Smooth muscle cell of trachea (primary cell): ENCODE results near the gene TBX22. TPM values are rescaled to one million over a fixed set of nuclear protein-coding genes. Genes with fewer than 3 reads are reported as not detected.

Experiments
- total RNA-seq: library from RNA; depleted of rRNA; stranded (reverse); fragments of >200 nt; gene quantifications from 2 replicates; pipeline ENCODE4 v1.2.1, GENCODE V29; 2014

The TBX22 gene, protein sequence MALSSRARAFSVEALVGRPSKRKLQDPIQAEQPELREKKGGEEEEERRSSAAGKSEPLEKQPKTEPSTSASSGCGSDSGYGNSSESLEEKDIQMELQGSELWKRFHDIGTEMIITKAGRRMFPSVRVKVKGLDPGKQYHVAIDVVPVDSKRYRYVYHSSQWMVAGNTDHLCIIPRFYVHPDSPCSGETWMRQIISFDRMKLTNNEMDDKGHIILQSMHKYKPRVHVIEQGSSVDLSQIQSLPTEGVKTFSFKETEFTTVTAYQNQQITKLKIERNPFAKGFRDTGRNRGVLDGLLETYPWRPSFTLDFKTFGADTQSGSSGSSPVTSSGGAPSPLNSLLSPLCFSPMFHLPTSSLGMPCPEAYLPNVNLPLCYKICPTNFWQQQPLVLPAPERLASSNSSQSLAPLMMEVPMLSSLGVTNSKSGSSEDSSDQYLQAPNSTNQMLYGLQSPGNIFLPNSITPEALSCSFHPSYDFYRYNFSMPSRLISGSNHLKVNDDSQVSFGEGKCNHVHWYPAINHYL
- total RNA-seq: not detected in 2 replicates

DNA sequence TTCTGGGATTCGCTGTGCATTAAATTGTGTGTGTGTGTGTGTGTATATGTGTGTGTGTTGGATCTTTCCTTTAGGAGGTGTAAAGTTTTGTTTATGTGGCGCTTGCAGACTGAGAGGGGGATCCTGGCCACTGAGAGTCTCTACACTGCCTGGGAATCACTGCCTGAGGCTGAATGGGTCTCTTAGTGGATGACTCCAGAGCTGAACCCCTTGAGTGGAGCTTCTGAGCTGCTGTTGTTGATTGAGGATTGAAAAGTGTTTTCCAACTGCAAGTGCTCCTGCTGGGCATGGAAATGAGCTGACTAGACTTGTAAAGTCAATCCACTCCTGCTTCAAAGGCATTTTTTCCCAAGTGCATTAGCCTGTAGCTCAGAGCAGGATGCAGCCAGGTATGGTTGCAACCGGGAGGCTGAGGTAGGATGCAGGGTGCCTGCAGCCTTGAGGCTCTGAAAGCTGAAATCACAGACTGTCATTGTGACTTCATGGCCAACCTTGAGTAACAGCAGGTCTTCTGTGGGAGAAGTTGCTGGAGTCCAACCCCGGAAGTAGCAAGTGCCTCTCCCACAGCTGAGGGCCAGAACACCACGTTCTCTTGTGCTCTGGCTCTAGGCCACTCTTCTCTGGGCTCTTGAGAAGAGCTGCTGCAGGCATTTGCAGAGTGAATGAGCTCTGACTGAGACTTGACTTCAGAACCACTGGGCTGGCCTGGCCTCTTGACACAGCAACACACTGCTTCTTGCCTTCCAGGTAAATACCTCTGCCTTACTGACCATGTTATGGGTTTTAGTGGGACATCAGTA is at the start of gene TBX22:
Gene TBX22, plus strand, starts transcription at position 613 of the 800 bp plus-strand sequence. CDS start 7,517 bp downstream, outside the sequence.

